NCI-H1930 (cell line): ENCODE measurements around the gene UBA7.
"Not testable (repeated sequence)": the region's sequence is repeated elsewhere in the genome, so short reads cannot be mapped to it uniquely, and the experiment has no call there.

Source experiments
- DNase-seq, 2 experiments: peaks; one replicate each; lab custom pipeline; 2025; lab: John Stamatoyannopoulos, UW

UBA7 gene, protein sequence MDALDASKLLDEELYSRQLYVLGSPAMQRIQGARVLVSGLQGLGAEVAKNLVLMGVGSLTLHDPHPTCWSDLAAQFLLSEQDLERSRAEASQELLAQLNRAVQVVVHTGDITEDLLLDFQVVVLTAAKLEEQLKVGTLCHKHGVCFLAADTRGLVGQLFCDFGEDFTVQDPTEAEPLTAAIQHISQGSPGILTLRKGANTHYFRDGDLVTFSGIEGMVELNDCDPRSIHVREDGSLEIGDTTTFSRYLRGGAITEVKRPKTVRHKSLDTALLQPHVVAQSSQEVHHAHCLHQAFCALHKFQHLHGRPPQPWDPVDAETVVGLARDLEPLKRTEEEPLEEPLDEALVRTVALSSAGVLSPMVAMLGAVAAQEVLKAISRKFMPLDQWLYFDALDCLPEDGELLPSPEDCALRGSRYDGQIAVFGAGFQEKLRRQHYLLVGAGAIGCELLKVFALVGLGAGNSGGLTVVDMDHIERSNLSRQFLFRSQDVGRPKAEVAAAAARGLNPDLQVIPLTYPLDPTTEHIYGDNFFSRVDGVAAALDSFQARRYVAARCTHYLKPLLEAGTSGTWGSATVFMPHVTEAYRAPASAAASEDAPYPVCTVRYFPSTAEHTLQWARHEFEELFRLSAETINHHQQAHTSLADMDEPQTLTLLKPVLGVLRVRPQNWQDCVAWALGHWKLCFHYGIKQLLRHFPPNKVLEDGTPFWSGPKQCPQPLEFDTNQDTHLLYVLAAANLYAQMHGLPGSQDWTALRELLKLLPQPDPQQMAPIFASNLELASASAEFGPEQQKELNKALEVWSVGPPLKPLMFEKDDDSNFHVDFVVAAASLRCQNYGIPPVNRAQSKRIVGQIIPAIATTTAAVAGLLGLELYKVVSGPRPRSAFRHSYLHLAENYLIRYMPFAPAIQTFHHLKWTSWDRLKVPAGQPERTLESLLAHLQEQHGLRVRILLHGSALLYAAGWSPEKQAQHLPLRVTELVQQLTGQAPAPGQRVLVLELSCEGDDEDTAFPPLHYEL

DNA sequence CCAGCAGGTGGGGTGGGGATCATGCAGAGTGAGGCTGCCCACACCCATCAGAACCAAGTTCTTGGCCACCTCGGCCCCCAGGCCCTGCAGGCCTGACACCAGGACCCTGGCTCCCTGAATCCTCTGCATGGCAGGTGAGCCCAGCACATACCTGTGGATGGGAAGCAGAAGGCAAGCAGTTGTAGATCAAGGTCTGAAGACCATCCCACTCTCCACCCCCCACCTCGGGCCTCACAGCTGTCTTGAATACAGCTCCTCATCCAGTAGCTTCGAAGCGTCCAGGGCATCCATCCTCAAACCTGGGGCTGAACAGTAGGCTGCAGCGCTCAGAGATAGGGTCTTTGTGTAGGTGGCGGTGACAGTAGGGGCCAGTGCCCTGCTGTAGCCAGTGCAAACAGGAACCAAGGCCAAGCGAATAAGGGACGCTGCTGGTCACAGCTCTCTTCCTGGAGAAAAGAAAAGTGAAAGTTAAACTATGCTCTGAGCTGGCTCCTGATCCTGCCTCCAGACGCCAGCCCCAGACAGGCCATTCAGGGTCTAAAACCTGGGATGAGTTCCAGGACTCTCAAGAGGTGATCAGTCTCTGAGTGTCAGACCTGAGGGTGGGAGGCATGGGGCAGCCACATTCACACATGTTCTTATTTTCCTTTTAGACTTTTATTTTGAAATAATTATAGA is at the start of gene UBA7:
TSS of gene UBA7 (minus strand) at position 457 of the 678 bp plus-strand sequence. CDS start at position 291, 166 bp downstream.
- DNase-seq: no peak

DNA sequence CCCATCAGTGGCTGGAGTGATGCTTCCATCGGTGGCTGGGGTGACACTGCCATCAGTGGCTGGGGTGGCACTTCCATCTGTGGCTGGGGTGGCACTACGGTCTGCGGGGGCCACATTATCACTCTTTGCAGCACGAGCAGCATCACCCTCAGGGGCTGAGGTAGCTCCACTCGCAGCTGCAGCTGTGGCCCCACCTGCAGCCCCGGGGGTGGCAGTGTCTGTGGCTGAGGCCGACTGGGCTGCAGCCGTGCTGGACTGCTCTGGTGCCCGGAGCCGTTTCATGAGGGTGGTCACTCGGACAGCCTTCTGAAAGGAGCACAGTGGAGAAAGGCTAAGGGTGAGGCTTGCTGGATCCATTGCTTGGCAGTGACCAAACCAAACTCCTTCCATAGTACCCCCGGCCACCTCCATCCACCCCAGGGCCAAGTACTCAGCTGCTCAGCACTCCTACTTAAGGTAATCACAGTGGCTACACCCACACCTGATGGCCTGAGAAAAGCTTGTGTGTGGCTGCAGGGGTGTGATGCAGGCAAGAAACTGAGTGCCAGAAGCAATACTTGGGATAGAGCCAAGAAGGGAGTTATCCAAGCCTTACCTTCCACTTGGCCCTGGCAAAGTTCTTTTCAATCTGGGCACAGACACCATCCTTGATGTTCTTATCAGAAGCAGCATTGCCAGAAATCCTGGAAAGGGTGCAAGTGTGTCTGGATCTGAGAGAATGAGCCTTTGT is 46.0 kb upstream of the UBA7 start:
- DNase-seq: no peak

DNA sequence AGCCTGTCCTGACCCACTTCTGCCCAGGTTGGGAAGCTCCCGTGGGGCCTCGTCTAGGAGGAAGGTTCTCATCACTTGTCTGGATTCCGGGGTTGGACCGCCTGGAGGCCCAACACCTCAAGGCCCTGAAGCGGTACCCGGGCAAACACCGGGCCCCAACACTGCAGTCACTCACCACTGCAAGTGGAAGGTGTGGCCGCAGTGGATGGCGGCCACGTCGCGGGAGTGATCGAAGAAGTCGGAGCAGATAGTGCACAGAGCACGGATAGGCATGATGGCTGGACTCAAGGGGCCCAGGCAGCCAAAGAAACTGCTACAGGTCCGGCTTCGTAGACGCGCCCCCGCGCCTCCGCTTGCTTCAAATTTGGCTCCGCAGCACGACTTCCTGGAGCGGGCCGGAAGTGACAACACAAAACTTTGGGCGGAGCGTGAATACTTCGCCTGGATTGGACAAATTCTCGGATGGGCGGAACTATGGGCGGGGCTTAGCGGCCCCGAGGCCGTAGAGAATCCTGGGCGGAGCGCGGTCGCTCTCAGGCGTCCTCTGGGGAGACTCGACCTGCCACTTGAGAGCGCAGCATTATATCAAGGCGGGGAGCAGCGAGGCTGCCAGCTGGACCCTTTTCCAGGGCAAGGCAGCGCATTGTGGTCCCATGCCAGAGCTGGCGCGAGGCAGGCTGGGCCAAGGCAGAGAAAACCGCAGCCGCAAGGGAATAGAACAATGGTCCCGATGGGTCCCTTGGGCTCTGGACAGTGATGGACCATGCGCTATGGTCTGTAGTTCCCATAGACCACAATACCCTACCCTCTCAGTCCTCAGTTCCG is 42.6 kb upstream of the UBA7 start, which contains the start of gene TRAIP:
TSS of gene TRAIP (minus strand) at position 384 of the 825 bp plus-strand sequence. CDS start at position 273, 111 bp downstream.
- peak; percentile 77 to 92 for DNase-seq

DNA sequence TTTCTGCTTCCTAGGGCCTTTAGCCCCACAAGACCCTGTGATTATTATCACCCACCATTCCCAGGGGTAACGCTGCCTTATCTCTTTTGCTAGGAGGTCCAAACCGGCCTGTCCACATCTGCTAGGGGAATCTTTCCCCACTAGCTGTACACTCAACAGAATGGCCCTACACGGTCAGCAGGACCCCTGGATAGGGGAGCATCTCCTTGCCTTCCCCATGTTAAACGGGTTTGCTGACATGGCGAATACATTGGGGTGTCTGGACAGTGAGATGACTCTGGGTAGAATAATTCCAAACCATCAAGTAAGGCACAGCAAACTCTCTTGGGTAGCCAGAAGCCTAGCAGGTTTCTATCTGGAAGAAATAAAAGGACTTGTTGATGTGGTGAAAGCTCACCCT is 41.9 kb upstream of the UBA7 start:
- no peak for DNase-seq

DNA sequence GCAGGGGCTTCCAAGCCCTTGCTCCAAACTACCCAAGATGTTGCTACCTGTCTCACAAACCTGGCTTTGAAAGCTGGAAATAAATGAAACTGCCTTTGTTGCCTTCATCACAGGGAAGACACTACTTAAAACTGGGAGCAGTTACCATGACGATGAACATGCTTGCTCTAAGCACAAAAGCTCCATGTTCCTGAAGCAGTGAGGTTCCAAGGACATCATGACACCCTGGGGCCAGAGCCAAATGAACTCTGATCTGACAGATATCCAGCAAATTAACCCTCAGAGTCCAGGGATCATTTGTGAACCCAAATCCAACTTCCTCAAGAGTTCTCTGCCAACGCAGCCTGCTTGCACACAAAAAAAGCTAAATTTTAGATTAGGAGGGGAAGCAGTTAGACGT is 31.9 kb upstream of the UBA7 start:
- no peak for DNase-seq

DNA sequence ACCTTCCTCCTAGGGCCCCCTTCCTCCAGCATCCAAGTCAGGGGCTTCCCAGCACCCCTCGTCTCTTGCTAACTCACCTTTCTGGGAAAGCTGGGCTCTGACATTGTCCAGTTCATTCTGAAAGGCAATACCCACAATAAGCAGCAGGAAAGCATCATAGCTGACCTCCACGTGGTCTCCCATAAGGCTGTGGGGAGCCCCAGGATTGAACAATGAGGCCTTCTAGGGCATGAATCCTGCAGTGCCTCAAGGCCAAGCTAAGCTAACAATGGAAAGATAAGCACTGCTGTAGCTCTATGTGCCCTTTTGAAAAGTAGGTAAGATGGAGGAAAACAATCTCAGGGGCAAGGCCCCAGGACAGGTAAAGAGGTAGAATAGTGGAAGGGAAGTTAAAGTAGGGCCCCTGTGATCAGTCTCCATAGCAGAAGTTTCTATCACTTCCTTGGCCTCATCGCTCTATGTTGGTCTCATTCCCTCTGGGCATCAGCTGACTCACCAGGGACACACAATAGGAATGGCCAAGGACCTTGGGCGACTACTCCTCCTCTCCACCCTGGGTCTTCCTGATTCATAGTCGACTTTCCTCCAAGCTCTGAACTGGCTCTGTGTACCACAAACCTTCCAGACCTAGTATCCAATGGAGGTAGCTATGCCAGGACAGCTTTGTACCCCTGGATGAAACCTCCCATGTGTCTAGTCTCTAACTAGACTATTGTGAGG is 30.9 kb upstream of the UBA7 start:
- no peak for DNase-seq

DNA sequence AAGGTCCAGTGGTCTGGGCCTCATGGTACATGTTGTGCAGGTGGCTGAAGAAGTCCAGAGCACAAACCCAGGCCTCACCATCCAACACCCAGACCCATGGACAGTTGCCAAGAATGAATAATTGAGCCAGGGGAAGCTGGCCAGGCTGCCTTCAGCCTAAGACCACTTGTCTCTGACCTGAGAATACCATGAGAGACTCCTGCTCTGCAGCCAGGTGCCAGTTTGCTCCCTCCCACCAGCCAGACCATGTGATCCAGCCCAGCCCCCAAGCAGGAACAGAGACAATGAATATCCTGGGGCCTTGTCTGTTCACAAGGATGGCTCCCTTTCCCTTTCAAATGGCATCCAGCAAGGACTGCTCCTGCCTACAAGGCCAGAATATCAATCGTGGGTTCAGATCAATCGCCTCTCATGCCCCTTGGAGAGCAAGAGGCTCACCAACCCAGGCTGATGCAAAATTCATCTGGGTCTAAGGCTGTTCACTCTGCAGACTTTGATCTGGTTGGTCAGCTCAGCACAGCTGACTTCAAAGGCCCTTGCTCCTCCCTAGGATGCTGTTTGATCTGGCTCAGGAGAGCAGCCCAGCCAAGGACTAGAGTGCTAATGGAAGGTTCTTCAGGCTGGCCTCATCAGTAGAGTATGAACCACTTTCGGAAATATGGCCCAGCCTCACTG is 29.2 kb upstream of the UBA7 start:
- no peak for DNase-seq

DNA sequence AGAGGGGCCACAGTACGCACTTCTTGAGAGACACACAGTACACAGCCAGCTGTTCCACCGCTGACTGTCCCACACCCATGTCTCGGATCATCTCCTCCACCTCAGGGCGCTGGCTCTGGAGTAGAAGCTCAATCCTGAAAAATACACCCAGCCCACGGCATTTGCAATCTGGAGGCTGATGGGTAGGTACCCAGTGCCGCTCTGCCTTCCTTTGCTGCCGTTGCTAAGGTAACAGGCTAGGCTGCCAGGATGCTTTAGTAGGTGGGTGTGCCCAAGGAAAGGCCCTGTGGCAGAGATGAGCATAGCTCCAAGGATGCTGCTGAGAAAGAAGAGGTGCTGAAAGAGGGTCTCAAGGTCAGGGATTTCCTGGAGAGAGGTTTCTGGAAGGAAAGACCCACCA is 28.1 kb upstream of the UBA7 start:
- DNase-seq: no peak

DNA sequence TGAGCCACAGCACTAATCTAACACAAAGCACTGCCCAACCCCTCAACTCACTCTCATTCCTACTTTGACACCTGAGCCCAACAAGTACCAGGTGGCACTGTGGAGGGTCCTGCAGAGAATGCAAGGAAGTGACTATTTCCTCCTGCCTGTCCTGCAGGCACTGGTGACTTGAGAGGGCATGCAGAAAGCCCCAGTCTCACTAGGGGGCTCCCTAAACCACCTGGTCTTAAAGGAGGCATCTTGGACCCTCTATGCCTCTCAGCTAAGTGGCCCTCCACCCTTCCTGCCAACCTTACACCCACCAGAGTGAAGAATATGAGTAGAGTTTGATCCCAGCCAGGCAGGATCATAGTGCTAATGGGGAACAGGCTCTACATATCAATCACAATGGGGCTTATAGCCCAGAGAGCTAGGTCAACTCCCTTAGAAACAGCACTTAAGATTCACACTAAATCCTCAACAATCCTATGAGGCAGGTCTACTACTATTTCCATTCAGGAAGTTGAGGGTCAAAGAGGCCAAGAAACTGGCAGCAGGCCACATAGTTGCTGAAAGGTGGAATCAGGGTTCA is 27.5 kb upstream of the UBA7 start:
- DNase-seq: no peak

DNA sequence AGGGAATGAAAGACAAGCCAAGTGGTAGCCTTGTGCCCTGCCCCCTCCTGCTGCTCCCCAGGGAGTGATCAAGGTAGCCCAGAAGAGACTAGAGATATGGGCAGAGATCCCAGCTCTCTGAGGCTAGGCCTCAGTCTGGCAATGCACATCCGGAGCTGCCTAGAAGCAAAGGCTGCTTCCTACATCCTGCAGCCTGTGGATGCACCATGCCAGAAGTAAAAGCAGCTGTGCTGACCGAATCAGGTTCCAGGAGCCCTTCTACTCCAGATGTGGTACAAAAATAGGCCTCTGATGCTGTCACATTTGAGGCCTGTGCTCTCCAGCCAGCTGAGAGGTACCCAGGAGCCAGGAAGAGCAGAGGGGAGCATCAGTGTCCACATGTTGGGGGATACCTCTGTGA is 26.6 kb upstream of the UBA7 start:
- DNase-seq: no peak

DNA sequence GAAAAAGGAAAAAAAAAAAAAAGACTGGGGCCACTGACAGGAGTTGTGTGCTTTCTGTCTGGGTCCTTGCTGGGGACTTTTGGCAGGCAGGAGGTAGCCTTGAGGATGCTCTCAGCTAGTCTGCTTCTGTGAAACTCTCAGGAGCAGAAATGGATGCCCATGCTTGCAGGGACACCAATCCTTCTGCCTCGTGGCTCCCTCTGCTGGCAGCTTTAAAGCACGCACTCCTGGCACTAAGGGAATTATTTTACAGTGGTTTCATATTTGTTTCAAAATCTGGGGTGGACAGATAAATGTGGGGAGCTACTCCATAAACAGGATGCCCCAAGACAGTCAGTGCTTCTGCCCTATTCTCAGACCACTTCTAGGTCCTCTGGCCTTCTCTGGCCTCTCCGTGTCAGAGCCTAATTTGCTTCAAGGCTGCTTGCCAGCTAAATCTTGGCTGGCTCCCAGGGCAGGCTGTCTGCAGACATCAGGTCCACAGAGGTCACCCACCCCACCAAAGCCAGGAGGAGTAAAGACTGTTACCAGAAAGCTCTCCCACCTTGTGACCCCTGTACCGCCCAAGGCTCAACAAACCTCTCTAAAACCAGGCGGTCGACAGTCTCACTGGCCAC is 25.5 kb upstream of the UBA7 start:
- DNase-seq: peak in 1 of 2 experiments; percentile 31

DNA sequence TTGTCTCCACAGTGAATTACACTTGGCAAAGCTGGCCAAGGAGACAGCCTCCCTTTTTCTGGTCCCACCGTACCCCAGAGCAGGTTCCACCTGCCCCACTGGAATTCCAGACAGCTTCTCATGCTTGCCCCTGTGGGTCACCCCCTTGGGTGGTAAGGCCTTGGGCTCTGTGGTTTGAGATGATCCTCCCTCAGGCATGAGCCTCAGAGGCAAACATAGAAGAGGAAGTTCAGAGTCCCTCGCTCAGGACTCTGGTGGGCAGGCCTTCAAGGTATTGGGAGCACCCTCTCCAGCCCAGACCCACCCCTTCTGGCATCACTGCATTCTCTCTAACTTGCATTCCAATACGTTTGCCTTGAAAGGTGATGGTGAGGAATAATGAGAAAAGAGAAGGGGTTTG is 17.6 kb upstream of the UBA7 start:
- DNase-seq: no peak

DNA sequence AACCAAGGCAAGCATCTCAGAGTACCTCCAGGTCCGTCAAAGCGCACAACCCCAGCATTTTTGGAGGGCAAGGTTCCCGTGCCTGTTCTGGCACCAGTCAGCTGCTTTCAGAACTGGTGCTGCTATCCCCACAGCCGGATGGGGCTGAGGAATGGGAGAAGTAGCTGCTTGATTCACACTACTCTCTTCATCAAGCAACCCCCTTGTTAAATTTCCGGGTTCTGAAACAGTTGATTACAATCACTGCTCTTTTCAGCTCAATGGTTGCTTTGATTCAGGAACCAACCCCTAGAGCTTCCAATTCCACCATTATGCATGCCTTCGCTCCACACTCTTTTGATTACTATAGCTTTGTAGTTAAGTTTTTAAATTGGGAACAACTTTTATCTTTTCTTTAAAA is 12.3 kb upstream of the UBA7 start:
- DNase-seq: no peak

DNA sequence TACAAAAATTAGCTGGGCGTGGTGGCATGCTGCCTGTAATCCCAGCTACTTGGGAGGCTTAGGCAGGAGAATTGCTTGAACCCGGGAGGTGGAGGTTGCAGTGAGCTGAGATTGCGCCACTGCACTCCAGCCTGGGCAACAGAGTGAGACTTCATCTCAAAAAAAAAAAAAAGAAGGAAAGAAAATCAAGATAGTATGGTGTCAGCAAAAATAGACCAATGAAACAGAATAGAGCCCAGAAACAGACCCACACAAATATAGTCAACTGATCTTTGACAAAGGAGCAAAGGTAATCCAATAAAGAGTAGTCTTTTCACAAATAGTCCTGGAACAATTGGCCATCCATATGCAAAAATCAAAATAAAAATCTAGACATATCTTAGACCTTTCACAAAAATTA is 9.4 kb upstream of the UBA7 start:
- DNase-seq: not testable (repeated sequence)

DNA sequence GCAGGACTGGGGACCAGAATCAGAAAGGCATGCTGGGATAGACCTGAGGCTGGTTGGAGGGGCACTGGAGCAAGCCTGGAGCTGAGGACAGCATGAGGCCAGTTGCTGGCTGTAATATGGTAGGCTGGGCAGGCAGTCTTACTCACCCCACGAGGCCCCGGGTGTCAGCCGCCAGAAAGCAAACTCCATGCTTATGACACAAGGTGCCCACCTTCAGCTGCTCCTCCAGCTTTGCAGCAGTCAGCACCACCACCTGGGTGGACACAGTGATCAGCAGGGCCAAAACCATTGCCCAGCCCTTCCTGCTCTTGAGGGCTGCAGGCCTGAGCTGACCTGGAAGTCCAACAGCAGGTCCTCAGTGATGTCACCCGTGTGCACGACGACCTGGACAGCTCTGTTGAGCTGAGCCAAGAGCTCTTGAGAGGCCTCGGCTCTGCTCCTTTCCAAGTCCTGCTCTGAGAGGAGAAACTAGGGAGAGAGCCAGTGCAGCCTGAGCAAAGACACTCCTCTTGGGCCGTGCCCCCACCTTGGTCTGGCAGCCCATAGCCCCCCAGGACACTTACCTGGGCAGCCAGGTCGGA is 747 bp downstream of the UBA7 start:
- no peak for DNase-seq

DNA sequence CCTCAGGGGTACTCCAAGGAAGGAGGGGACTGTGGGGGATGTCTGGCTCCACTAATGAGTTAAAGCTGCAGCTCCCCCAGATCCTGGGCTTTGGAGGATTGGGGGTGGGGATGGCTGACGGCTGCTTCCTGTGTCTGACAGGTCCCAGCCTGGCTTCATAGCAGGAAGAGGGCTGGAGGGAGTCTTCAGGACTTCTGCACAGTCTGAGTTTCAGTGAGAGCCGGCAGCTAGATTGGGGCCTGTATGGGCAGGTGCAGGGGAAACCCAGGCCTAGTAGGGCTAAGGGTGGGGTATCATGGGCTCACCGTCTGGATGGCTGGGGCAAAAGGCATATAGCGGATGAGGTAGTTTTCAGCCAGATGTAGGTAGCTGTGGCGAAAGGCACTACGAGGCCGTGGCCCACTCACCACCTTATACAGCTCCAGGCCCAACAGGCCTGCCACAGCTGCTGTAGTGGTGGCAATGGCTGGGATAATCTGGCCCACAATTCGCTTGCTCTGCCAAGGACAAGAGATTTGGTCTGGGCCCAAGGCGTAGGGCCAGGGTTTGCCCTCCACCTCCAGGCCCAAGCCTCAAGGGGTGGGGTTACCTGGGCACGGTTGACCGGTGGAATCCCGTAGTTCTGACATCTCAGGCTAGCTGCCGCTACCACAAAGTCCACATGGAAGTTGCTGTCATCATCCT is 6.2 kb downstream of the UBA7 start:
- no peak for DNase-seq

DNA sequence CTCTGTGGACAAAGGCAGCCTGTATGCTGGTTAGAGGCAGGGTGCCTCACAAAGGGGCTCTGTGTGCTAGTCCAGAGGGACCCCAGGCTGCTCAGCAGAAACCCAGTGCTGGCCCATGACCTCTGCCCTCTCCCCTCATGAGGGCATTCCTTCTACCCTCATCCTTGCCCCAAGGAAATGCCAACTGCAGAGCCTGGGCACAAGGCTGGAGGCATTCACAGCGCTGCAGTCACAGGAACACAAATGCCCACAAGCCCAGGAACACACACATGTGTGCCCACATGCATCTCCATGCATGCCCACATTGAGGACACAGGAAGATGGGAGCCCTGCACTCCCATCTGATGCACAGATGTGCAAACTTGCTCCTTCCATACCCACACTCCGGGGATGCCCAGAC is 6.9 kb downstream of the UBA7 start:
- DNase-seq: no peak
